Measurements from ENCODE around the gene RESP18. TPM values are rescaled to one million over a fixed set of nuclear protein-coding genes. Genes with fewer than 3 reads are reported as not detected.

Gene RESP18
- total RNA-seq, 1 experiment from 2014 or later, result not detected

DNA sequence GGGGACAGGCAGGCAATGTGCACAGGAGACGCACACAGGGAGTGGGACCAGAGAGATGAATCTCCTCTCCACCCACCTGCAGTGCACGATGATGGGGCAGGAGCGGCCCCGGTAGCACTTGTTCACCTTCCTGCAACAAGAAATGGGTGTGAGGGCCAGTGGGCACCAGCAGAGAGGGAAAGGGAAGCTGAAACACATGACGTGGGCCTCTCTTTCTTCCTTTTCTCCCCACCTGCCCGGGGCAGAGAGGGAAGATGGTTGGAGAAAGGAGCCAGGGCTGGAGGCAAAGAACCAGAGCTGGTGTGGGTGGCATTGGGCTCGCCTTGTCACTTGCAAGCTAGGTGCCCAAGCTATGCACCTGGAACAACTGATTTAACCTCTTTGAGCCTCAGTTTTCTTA lies 41.1 kb downstream of the RESP18 start:
- CTCF ChIA-PET, result no interaction called here
- H3K9me3 ChIP-seq (ENCODE audit: insufficient read depth, low read depth), result no peaks in the 10 kb centered on the region
- DNase-seq, result no peak

DNA sequence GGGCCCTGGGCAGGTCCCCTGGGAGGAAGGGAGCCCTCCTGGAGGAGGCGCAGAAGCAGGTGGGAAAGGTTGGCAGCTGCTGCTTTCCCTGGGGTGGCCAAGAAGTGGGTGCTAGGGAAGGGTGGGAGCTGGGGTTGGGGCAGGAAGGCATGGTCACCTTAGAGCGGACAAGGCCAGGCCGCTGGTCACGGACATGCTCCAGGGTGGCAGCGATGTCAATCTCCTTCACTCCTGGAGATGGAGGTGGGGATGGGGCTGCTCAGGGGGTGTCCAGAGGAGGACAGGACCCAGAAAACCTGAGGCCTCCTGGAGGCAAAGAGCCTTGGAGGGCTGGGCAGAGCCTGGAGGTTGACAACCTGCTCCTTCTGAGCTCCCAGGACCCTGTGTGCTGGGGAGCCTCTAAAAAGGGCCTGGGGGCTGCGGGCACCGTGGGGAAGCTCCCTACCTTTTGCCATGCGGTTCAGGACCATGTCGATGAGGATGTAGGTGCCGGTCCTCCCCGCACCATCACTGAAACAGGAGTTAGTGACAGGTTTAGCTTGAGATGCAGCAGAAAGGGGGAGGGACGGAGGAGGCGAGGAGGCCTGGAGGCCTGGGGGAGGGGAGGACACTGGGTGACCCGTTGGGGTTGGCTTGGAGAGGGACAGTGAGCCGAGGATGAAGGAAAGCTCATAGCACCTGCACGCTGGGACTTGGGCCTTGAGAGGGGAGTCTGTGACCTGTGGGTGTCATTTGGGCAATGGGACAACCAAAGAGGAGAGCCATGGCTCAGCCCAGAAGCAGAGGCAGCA lies 42.0 kb downstream of the RESP18 start:
- peaks cover 4% of the 10 kb centered on the region; the same call in 1 of the 2 replicates for H3F3A ChIP-seq (ENCODE audit: insufficient read depth, low read depth)
- intact Hi-C loops (cut with micrococcal nuclease; ENCODE audit: unreplicated experiment), result no loop called here
- POLR2A ChIA-PET (ENCODE audit: unreplicated experiment), result no interaction called here
- no peaks in the 10 kb centered on the region for H3K9me3 ChIP-seq (ENCODE audit: insufficient read depth, low read depth)
- CTCF ChIA-PET, result interaction anchor here (0.9 kb wide), 1 partner anchor 281 kb away, joined by 3 read pairs; no protein-coding TSS in a partner anchor
- no peaks in the 10 kb centered on the region for H3K27me3 ChIP-seq (ENCODE audit: insufficient read depth, low read depth)
- H4K20me1 ChIP-seq (ENCODE audit: insufficient read depth), result no peaks in the 10 kb centered on the region
- H3K27ac ChIP-seq, result no peak overlapping the region
- H3K4me1 ChIP-seq (replicated peaks; ENCODE audit: insufficient read depth), result peaks cover 12% of the 10 kb centered on the region
- TF ChIP-seq, protein P1, sequence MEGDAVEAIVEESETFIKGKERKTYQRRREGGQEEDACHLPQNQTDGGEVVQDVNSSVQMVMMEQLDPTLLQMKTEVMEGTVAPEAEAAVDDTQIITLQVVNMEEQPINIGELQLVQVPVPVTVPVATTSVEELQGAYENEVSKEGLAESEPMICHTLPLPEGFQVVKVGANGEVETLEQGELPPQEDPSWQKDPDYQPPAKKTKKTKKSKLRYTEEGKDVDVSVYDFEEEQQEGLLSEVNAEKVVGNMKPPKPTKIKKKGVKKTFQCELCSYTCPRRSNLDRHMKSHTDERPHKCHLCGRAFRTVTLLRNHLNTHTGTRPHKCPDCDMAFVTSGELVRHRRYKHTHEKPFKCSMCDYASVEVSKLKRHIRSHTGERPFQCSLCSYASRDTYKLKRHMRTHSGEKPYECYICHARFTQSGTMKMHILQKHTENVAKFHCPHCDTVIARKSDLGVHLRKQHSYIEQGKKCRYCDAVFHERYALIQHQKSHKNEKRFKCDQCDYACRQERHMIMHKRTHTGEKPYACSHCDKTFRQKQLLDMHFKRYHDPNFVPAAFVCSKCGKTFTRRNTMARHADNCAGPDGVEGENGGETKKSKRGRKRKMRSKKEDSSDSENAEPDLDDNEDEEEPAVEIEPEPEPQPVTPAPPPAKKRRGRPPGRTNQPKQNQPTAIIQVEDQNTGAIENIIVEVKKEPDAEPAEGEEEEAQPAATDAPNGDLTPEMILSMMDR (conservative IDR thresholded peaks at IDR 0.05), result no peak
- TF ChIP-seq EZH2 (IDR thresholded peaks at IDR 0.05; ENCODE audit: low read depth), result no peak
- H3K9me2 ChIP-seq (ENCODE audit: insufficient read depth), result no peaks in the 10 kb centered on the region
- H2AFZ ChIP-seq, result no peak overlapping the region
- H3K79me2 ChIP-seq (ENCODE audit: low read depth), result no peaks in the 10 kb centered on the region
- H3K4me3 ChIP-seq, result no peak overlapping the region
- no peak for DNase-seq
- H3K36me3 ChIP-seq (ENCODE audit: low read depth), result no peaks in the 10 kb centered on the region
- BruUV-seq (replicated peaks), result no TSS peak
- H3K4me2 ChIP-seq, result no peak overlapping the region; the same call in 1 of the 2 replicates

More for the DNA sequence above, 41.1 kb downstream of the RESP18 start:
- intact Hi-C loops (cut with micrococcal nuclease; ENCODE audit: unreplicated experiment), result no loop called here
- no peak overlapping the region for H3K4me2 ChIP-seq
- H3K36me3 ChIP-seq (ENCODE audit: low read depth), result no peaks in the 10 kb centered on the region
- H3K79me2 ChIP-seq (ENCODE audit: low read depth), result no peaks in the 10 kb centered on the region
- H3K27ac ChIP-seq, result no peak overlapping the region
- H2AFZ ChIP-seq, result no peak overlapping the region
- no peaks in the 10 kb centered on the region for H4K20me1 ChIP-seq (ENCODE audit: insufficient read depth)
- POLR2A ChIA-PET (ENCODE audit: unreplicated experiment), result interaction anchor here (0.6 kb wide), 1 partner anchor 87 kb away, joined by 3 read pairs; no protein-coding TSS in a partner anchor
- TF ChIP-seq, protein P1 (conservative IDR thresholded peaks at IDR 0.05), result no peak
- no peak for TF ChIP-seq EZH2 (IDR thresholded peaks at IDR 0.05; ENCODE audit: low read depth)
- no peaks in the 10 kb centered on the region for H3K27me3 ChIP-seq (ENCODE audit: insufficient read depth, low read depth)
- no TSS peak for BruUV-seq (replicated peaks)
- H3F3A ChIP-seq (ENCODE audit: insufficient read depth, low read depth), result peaks cover 4% of the 10 kb centered on the region; the same call in 1 of the 2 replicates
- no peaks in the 10 kb centered on the region for H3K9me2 ChIP-seq (ENCODE audit: insufficient read depth)
- peaks cover 12% of the 10 kb centered on the region for H3K4me1 ChIP-seq (replicated peaks; ENCODE audit: insufficient read depth)
- no peak overlapping the region for H3K4me3 ChIP-seq

GRCh38 chr2:219289537-219290361 lies 42.8 kb downstream of the RESP18 start:
- POLR2A ChIA-PET (ENCODE audit: unreplicated experiment), result interaction anchor here (0.6 kb wide), 1 partner anchor 78 kb away, joined by 19 read pairs; no protein-coding TSS in a partner anchor
- Histone ChIP-seq H3F3A (ENCODE audit: insufficient read depth, low read depth) (peaks cover 4% of the 10 kb centered on the region; the same call in 1 of the 2 replicates), H3K79me2 (ENCODE audit: low read depth) (no peaks in the 10 kb centered on the region), H3K36me3 (ENCODE audit: low read depth) (no peaks in the 10 kb centered on the region), H3K27me3 (ENCODE audit: insufficient read depth, low read depth) (no peaks in the 10 kb centered on the region), H3K4me3 (no peak overlapping the region), H3K9me2 (ENCODE audit: insufficient read depth) (no peaks in the 10 kb centered on the region), H3K4me2 (peak overlapping the region; percentile 41; the same call in 1 of the 2 replicates), H3K9me3 (ENCODE audit: insufficient read depth, low read depth) (no peaks in the 10 kb centered on the region), H2AFZ (no peak overlapping the region), H4K20me1 (ENCODE audit: insufficient read depth) (no peaks in the 10 kb centered on the region), H3K27ac (no peak overlapping the region), H3K4me1 (replicated peaks; ENCODE audit: insufficient read depth) (peaks cover 12% of the 10 kb centered on the region)
- no TSS peak for BruUV-seq (replicated peaks)
- TF ChIP-seq, protein P1 (conservative IDR thresholded peaks at IDR 0.05), result no peak
- TF ChIP-seq EZH2 (IDR thresholded peaks at IDR 0.05; ENCODE audit: low read depth), result no peak
- CTCF ChIA-PET, result interaction anchor here (0.7 to 0.9 kb wide), 2 partner anchors 44 to 280 kb away, joined by 3 read pairs; no protein-coding TSS in a partner anchor
- DNase-seq, result peak in 1 of 2 experiments; percentile 82
- intact Hi-C loops (cut with micrococcal nuclease; ENCODE audit: unreplicated experiment), result no loop called here

All from PC-9 (cell line).